Activated CD4-positive, alpha-beta T cell treated with anti-CD3 and anti-CD28 coated beads for 1 hour (primary cell): ENCODE results near the gene TUBB4B.
A peak's percentile ranks its signal among the peaks of the same experiment; 100 is the strongest.

Experiments used
- DNase-seq: peaks from one replicate; pipeline ENCODE4 v3.0.0-alpha.2; 2020

The TUBB4B gene

GRCh38 chr9:137240841-137241489 lies at the start of gene TUBB4B:
Gene TUBB4B, plus strand, starts transcription at chr9:137241287. Its CDS starts 74 bp downstream, at chr9:137241361.
- DNase-seq = peak; percentile 97

GRCh38 chr9:137191691-137192447 lies 49.2 kb upstream of the TUBB4B start:
- DNase-seq = no peak

GRCh38 chr9:137192448-137192780 lies 48.7 kb upstream of the TUBB4B start:
- DNase-seq = no peak

- no peak for DNase-seq
Measured at GRCh38 chr9:137192859-137193258, 48.2 kb upstream of the TUBB4B start.

GRCh38 chr9:137193771-137194170 lies 47.3 kb upstream of the TUBB4B start:
- no peak for DNase-seq

GRCh38 chr9:137194388-137194787 lies 46.7 kb upstream of the TUBB4B start:
- DNase-seq = no peak

GRCh38 chr9:137194909-137195308 lies 46.2 kb upstream of the TUBB4B start:
- DNase-seq = no peak

- no peak for DNase-seq
Measured at GRCh38 chr9:137195525-137196220, 45.4 kb upstream of the TUBB4B start.

GRCh38 chr9:137198051-137198901 lies 42.8 kb upstream of the TUBB4B start:
- DNase-seq = no peak

- no peak for DNase-seq
Measured at GRCh38 chr9:137198902-137199283, 42.2 kb upstream of the TUBB4B start.

- DNase-seq = no peak
Measured at GRCh38 chr9:137199411-137200121, 41.5 kb upstream of the TUBB4B start.

- DNase-seq = peak; percentile 95
Measured at GRCh38 chr9:137200311-137201204, 40.5 kb upstream of the TUBB4B start, which contains the start of gene TPRN. Gene TPRN, minus strand, starts transcription at chr9:137200741. Its CDS starts 30 bp downstream, at chr9:137200711.

- DNase-seq = no peak
Measured at GRCh38 chr9:137201205-137201868, 39.8 kb upstream of the TUBB4B start.

GRCh38 chr9:137202966-137203365 lies 38.1 kb upstream of the TUBB4B start:
- no peak for DNase-seq

- no peak for DNase-seq
Measured at GRCh38 chr9:137204731-137205125, 36.4 kb upstream of the TUBB4B start.

- DNase-seq = peak; percentile 89
Measured at GRCh38 chr9:137205126-137206069, 35.7 kb upstream of the TUBB4B start, which contains the start of the genes NDOR1 and TMEM203. Gene NDOR1, plus strand, starts transcription at chr9:137205700. Its CDS starts 78 bp downstream, at chr9:137205778. Gene TMEM203, minus strand, starts transcription at chr9:137205648. Its CDS starts 234 bp downstream, at chr9:137205414.

- DNase-seq = no peak
Measured at GRCh38 chr9:137206602-137207001, 34.5 kb upstream of the TUBB4B start.

- DNase-seq = no peak
Measured at GRCh38 chr9:137211532-137211931, 29.6 kb upstream of the TUBB4B start.

- DNase-seq = no peak
Measured at GRCh38 chr9:137212520-137212919, 28.6 kb upstream of the TUBB4B start.
